NCI-H1092 treated with DMSO at 0.1 percent for 48 hours (cell line): Measurements from ENCODE around the gene ERBB3.

Source experiments
- DNase-seq: peaks from one replicate; lab custom pipeline; 2025; lab: John Stamatoyannopoulos, UW

Gene ERBB3

DNA sequence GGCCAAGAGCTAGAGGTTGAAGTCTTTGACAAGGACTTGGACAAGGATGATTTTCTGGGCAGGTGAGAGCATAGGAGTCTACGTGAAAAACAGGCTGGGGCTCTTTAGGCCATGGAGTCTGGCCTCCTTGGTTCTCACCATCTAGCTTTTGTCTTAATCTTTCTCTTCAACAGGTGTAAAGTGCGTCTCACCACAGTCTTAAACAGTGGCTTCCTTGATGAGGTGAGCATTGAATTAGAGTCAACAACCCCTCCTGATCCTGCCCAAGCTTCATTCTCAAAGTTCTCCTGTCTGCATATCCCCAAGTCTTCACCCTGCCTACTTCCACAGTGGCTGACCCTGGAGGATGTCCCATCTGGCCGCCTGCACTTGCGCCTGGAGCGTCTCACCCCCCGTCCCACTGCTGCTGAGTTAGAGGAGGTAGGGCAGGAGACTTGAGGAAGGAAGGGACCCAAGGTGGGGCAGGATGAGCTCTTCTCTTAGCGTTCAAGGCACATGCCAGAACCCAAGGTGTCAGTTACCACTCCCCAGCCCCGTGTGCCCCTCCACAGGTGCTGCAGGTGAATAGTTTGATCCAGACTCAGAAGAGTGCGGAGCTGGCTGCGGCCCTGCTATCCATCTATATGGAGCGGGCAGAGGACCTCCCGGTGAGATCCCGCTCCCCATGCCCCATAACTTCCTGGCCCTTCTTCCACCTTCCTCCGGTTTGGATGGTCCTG is 58.0 kb downstream of the ERBB3 start:
- no peak for DNase-seq

DNA sequence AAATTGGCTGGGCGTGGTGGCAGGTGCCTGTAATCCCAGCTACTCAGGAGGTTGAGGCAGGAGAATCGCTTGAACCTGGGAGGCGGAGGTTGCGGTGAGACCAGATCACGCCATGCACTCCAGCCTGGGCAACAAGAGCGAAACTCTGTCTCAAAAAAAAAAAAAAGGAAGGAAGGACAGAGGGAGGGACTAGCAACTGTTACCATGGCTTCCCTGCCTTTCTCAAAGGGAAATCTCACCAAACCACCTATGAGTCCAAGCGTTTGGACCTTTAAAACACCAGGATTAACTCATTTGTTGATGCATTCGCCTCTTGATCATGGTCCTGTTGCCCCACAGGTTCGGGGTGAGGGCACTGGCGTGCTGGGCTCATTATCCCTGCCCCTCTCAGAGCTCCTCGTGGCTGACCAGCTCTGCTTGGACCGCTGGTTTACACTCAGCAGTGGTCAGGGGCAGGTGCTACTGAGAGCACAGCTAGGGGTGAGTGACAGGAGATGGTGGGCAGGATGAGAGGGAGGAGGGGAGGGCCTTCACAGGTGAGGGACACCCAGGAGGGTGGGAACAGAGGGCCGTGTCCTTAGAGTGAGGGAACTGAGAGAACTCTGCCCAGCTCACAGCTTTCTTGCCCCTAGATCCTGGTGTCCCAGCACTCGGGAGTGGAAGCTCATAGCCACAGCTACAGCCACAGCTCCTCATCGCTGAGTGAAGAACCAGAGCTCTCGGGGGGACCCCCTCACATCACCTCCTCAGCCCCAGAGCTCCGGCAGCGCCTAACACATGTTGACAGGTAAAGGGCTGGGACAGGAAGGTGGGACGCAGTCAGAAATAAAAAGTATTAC is 62.2 kb downstream of the ERBB3 start:
- DNase-seq, result no peak

DNA sequence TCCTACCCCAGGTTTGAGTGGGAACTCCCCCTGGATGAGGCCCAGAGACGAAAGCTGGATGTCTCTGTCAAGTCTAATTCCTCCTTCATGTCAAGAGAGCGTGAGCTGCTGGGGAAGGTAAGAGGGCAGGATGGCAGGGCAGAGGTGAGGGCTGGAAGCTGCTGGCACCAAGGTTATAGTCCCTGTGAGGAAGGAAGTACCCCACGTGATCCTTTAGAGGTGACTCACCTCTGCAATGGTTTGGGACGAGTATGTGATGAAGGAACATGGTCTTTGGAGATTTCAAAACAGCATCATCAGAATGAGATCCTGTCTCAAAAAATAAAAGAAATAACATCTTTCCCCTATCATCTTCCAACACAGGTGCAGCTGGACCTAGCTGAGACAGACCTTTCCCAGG is 63.3 kb downstream of the ERBB3 start:
- DNase-seq, result no peak

DNA sequence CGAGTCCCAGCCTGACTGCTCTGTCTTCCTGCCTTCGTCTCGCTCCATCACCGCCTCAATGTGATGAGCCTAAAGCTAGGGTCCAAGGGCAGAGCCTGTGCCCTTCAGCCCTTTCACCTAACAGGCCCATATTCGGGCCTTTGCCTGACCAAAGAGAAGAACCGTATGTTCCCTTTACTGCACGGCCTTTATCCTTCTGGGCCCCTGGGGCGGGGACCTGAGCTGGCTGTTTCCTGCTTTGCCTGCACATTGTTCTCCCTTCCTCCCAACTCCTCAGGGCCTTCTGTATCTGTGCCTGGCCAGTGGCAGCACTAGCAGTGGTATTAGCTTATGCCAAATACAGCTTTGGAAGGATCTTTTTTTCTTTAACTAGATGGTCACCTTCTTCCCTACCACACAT is 63.9 kb downstream of the ERBB3 start:
- no peak for DNase-seq

DNA sequence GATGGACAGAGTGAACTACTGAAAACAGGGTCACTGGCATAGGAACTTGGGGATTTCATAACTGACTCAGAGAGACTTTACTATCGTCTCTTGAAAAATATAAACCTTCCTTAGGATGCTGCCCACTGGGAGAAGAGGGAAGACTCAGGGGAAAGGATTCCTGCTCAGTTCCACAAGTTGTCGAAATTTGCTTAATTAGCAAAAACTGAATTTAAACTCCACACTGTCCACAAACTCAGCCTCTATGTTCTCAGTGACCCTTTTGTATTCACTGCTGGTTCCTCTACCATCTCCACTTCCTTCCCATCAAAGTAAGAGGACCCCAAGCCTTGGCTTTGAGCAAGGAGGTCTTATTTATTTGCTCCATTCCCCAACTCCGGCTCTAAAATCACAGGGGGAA is 65.3 kb downstream of the ERBB3 start:
- no peak for DNase-seq

DNA sequence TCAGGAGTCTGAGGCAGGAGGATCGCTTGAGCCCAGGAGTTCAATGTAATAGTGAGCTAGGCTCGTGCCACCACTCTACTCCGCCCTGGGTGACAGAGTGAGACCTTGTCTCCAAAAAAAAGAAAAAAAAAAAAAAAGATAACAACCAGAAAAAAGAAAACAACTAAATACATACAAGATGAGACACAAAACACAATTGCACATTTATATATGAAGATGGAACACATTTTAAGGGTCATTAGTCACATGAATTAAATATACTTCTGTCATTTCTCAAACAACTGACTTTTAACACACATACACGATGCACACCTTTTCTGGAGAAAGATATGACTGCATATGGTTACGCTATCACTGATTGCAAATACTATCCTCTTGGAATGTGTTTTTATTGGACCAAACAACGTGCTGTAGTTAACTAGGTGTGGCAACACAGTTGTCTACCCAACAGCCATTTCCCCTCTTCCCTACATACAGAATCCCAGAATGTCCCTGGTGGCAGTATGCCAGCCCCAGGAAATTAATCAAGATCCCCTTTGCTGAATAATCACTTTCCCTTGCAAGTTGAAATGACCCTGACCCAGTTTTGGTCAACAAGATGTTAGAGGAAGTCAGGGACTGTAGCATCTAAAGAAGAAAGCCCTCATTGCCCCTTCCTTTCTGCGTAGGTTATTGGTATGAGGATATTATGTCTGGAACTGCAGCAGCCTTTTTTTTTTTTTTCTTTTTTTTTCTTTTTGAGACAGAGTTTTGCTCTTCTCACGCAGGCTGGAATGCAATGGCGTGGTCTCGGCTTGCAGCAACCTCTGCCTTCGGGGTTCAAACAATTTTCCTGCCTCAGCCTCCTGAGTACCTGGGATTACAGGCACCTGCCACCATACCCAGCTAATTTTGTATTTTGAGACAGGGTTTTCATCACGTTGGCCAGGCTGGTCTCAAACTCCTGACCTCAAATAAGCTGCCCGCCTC is 66.8 kb downstream of the ERBB3 start:
- DNase-seq, result no peak

DNA sequence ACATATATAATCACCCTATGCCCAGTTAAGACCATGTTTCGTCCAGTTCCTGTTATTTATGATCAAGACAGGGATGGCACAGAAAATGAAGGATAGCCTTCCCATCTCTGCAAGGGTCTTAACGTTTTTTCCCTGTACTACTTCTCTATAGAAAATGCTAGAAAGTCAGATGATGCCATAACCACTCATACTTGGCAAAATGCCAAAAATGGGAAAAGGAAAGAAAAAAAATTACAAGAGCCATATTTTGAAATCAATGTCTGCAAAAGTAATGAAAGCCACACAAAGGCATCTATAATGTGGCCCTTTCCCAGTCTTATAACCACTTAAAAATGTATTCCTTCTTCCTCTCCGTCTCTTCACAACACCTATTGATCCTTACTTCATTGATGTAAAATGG is 70.6 kb downstream of the ERBB3 start:
- DNase-seq, result no peak

DNA sequence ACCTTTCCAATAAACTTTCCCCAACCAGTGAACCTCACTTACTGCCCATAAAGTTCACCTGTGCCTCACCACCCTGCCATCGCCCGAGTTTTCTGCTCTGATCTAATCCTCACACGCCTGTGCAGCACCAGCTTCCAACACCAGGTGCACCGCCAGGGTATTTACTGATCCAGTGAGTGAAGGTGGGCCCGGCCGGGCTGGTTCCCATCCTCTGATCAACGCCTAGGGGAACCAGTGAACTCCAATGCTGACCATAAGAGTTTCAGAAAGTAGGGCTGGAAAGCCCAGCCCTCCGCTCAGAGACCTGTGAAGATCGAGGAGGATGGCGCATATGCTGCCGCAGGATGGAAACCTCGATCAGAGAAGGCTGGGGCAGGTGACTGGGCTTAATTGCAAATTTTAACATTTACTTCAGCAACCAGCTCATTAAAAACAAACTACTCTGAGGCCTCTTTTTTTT is 71.7 kb downstream of the ERBB3 start:
- peak; percentile 56 for DNase-seq

DNA sequence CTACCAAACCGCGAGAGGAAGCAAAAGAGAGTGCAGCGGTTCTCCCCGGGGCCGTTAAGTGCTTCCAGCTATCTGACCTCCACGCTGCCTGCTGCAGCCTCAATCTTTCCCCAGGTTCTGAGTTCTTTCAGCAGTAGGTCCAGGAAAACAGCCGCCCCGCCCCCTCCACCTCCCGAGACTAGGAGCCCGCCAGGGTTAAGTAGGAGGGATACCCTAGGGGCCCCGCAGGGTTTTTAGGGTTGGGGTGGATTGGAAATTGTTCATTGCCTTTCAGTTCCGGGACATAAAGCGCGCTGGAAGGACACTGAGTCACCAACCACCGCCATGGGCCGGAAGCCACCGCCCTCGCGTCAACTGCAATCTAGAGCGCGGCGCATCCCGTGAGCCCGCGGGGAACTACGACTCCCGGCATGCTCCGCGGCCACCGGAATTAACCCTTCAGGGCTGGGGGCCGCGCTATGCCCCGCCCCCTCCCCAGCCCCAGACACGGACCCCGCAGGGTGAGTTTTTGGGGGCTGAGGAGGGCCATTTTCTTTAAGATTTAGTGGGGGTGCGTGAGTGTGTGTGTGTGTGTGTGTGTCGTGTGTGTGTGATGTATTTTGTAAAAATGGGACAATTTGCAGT is 72.3 kb downstream of the ERBB3 start, which contains the start of gene MYL6B:
MYL6B (plus strand) TSS at position 456 of the 624 bp plus-strand sequence. CDS start 1,332 bp downstream, outside the sequence.
- DNase-seq, result peak; percentile 72
